Measurements from ENCODE around the gene HOXA11. TPM values are rescaled to one million over a fixed set of nuclear protein-coding genes. Genes with fewer than 3 reads are reported as not detected.
A peak's percentile ranks its signal among the peaks of the same experiment; 100 is the strongest.

Gene HOXA11
- total RNA-seq, 1 donor from 2014 or later, result not detected

GRCh38 chr7:27133409-27134231 is 51.4 kb downstream of the HOXA11 start:
- ATAC-seq (ENCODE audit: poor library complexity) (no peak), DNase-seq (no peak)
- intact Hi-C loops (cut with DNase I), result no loop called here

GRCh38 chr7:27132978-27133377 is 52.1 kb downstream of the HOXA11 start:
- no peak for DNase-seq
- intact Hi-C loops (cut with DNase I), result no loop called here
- ATAC-seq (ENCODE audit: poor library complexity), result no peak

- DNase-seq, result no peak
- no peak for ATAC-seq (ENCODE audit: poor library complexity)
- intact Hi-C loops (cut with DNase I), result no loop called here
These were observed 52.8 kb downstream of the HOXA11 start for GRCh38 chr7:27132214-27132613.

GRCh38 chr7:27131390-27131819 is 53.6 kb downstream of the HOXA11 start:
- ATAC-seq (ENCODE audit: poor library complexity) (no peak), DNase-seq (no peak)
- intact Hi-C loops (cut with DNase I), result no loop called here

Small RNA genes lying within 50 kb of the gene (microRNA-seq; reads per million reads assigned to microRNA genes)
- gene MIR196B, result 5.2 reads per million, percentile 13 among the genes with 10 or more reads in this experiment

Other genes with a start within 250 kb of the HOXA11 start
- gene HOXA1, start 89.2 kb downstream of the HOXA11 start, total RNA-seq, result 0.13 TPM
- gene HOXA2, start 82.5 kb downstream of the HOXA11 start, total RNA-seq, result 0.11 TPM
- gene HOXA4, start 54.5 kb downstream of the HOXA11 start, total RNA-seq, result 0.97 TPM
- gene HOXA5, start 41.6 kb downstream of the HOXA11 start, total RNA-seq, result 0.62 TPM
- not detected for gene HOXA6, start 37.5 kb downstream of the HOXA11 start, total RNA-seq
- 0.35 TPM for gene HOXA3, start 32.6 kb downstream of the HOXA11 start, total RNA-seq
- not detected for gene HOXA7, start 28.6 kb downstream of the HOXA11 start, total RNA-seq
- gene HOXA9, start 19.7 kb downstream of the HOXA11 start, total RNA-seq, result not detected
- not detected for gene HOXA10, start 10.9 kb downstream of the HOXA11 start, total RNA-seq
- gene HOXA13, start 14.9 kb upstream of the HOXA11 start, total RNA-seq, result not detected
- gene EVX1, start 57.6 kb upstream of the HOXA11 start, total RNA-seq, result not detected